Measurements from ENCODE around the gene ZNF281.

- TF ChIP-seq POLR2AphosphoS5 (IDR thresholded peaks at IDR 0.05) = no peak
- no peak for TF ChIP-seq CTCF (IDR thresholded peaks at IDR 0.05)
- TF ChIP-seq POLR2A (IDR thresholded peaks at IDR 0.05) = no peak
- no peak for TF ChIP-seq EP300 (IDR thresholded peaks at IDR 0.05)
These were observed 23.4 kb downstream of the ZNF281 start for GRCh38 chr1:200386416-200386815.

Measured in gastroesophageal sphincter (tissue), 3 donors.